Stimulated activated CD8-positive, alpha-beta memory T cell treated with anti-CD3 and anti-CD28 coated beads, Interleukin-7, amount 100 ng/mL, for 4 hours (primary cell): ENCODE data around the gene UNC13B.
"Not testable (repeated sequence)": the region's sequence is repeated elsewhere in the genome, so short reads cannot be mapped to it uniquely, and the experiment has no call there.

ENCODE experiments used
- DNase-seq, 2 donors: peaks; one replicate each; pipeline ENCODE4 v3.0.0-alpha.2; 2020; ENCODE audit warnings: low read depth in 2 of 2

Gene UNC13B

GRCh38 chr9:35161713-35162604, at the start of gene UNC13B:
TSS of gene UNC13B (plus strand) at chr9:35162009. CDS start at chr9:35162284, 275 bp downstream.
- peak; percentile 39 to 58 for DNase-seq

- DNase-seq = no peak
Measured at GRCh38 chr9:35112257-35113020, 49.4 kb upstream of the UNC13B start.

- peak; percentile 44 to 56 for DNase-seq
Measured at GRCh38 chr9:35114113-35114839, 47.5 kb upstream of the UNC13B start.

- DNase-seq = peak in 1 of 2 donors; percentile 19
Measured at GRCh38 chr9:35114840-35115628, 46.8 kb upstream of the UNC13B start.

- DNase-seq = peak; percentile 85 to 90
Measured at GRCh38 chr9:35115680-35116538, 45.9 kb upstream of the UNC13B start, which contains the start of gene ATOSB. TSS of gene ATOSB (minus strand) at chr9:35115862. CDS start at chr9:35108274, 7,588 bp downstream.

- no peak for DNase-seq
Measured at GRCh38 chr9:35116539-35116897, 45.3 kb upstream of the UNC13B start.

- peak; percentile 76 to 82 for DNase-seq
Measured at GRCh38 chr9:35116898-35117551, 44.8 kb upstream of the UNC13B start.

GRCh38 chr9:35134920-35135319, 26.9 kb upstream of the UNC13B start:
- DNase-seq = no peak

GRCh38 chr9:35135988-35136387, 25.8 kb upstream of the UNC13B start:
- DNase-seq = no peak

- DNase-seq = no peak
Measured at GRCh38 chr9:35136866-35137265, 24.9 kb upstream of the UNC13B start.

- no peak for DNase-seq
Measured at GRCh38 chr9:35140093-35140492, 21.7 kb upstream of the UNC13B start.

- DNase-seq = no peak
Measured at GRCh38 chr9:35142037-35142436, 19.8 kb upstream of the UNC13B start.

GRCh38 chr9:35147941-35148563, 13.8 kb upstream of the UNC13B start:
- DNase-seq = not testable (repeated sequence)

GRCh38 chr9:35152926-35153325, 8.9 kb upstream of the UNC13B start:
- DNase-seq = no peak

- no peak for DNase-seq
Measured at GRCh38 chr9:35156781-35157180, 5.0 kb upstream of the UNC13B start.

GRCh38 chr9:35157836-35158235, 4.0 kb upstream of the UNC13B start:
- not testable (repeated sequence) for DNase-seq

GRCh38 chr9:35158501-35159280, 3.1 kb upstream of the UNC13B start:
- DNase-seq = no peak

GRCh38 chr9:35162605-35163315, 951 bp downstream of the UNC13B start:
- no peak for DNase-seq
